ENCODE results near the gene SNX4.
A peak's percentile ranks its signal among the peaks of the same experiment; 100 is the strongest.

The SNX4 gene

DNA sequence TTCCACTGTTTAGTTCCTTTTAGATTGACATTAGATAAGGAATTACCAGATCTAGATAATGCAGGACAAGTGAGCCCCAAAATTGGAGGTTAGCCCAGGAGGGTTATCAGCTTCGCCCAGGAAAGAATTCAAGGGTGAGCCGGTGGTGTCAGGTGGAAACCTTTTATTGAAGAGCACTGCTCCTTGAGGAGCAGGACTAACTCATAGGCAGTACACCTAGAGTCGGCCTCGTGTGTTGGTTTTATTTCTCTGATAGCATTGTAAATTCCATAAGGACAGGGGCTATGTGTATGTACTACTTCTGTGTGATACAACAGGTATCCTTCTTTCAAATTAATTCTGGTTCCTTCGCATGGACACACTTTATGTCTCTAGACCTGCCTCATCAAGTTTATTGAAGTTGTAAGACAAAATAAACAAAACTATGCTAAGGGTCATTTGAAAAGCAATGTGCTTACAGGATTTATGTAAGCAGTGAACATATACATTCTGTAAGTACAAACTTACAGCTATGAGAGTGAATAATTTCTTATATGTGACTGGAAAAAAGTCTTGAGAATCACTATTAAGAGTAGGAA, 57.2 kb downstream of the SNX4 start:
- DNase-seq (ENCODE audit: extremely low read depth in 1 of 2, low read depth in 1 of 2): no peak

- DNase-seq (ENCODE audit: extremely low read depth in 1 of 2, low read depth in 1 of 2): no peak
These were observed 58.1 kb downstream of the SNX4 start for GRCh38 chr3:125461896-125462295.

- no peak for DNase-seq (ENCODE audit: extremely low read depth in 1 of 2, low read depth in 1 of 2)
These were observed 59.8 kb downstream of the SNX4 start for GRCh38 chr3:125460233-125460632.

DNA sequence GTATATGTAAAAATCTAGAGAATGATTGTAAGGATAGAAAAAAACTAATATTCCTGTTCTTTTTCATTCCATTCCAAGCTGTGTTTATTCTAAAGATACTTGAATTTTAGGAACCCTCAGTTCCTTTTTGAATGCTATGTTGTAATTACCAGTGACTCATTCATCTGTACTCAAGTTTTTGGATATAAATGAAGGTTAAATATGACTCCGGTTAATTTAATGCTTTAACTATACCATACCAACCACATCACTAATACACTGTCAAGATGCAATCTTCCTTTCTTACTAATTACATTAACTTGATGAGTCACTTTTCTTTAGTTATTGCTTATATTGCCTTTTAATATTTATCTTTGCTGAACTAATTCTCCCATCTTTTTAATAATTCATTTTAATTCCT, 76.1 kb downstream of the SNX4 start:
- DNase-seq (ENCODE audit: extremely low read depth in 1 of 2, low read depth in 1 of 2): no peak

DNA sequence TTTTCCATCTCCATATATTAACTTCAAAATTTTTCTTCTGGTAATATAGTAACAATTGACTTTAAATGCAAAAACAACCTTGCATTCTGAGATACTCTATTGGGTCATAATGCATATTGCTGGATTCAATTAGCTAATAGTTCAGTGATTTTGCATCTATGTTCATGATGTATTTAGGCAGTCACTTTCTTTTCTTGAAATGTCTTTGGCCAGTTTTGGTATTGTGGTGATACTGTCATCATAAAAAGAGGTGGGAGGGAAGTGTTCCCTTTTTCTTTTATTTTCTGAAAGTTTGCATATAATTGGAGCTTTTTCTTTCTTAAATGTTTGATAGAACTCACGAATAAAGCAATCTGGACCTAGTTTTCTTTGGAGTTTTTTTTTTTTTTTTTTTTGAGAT, 77.5 kb downstream of the SNX4 start:
- DNase-seq (ENCODE audit: extremely low read depth in 1 of 2, low read depth in 1 of 2): no peak

DNA sequence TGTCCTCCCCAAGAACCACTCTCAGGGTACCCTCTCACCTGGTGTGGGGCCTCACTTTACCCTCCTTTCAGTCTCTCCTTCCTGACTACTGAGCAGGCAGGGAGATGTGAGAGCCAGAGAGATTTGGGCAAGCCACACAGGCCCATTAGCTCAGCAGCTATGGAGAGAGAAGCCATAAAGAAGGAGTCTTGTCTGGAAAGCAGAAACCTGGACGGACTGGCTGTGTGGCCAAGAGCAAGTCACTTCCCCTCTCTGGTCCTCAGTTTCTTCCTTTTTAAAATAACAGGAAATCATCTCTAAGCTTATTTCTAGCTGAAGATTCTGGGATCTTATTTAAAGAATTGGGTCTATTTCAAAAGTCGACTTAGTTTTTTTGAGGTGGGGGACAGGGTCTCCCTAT, 79.0 kb downstream of the SNX4 start:
- no peak for DNase-seq (ENCODE audit: extremely low read depth in 1 of 2, low read depth in 1 of 2)

DNA sequence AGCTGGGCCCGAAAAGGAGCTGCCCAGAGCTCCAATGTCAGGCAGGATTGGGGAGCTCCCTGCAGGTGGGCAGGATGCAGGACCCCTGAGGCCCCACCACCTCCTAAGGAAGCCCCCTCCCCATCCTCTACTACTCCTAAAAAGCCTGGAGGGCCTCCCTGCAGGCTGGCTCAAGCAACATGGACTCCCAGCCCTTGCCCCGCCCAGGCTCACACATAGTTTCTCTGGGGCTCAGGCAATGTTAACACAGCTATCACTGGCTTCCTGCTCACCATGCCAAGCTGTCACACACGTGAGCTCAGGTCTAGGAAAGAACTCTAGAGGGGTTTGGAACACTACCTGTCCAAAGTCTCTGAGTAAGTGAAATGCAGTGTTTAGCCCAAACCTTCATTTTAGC, 79.4 kb downstream of the SNX4 start:
- DNase-seq (ENCODE audit: extremely low read depth in 1 of 2, low read depth in 1 of 2): no peak

- DNase-seq (ENCODE audit: extremely low read depth in 1 of 2, low read depth in 1 of 2): peak; percentile 24 to 37
These were observed 82.2 kb downstream of the SNX4 start for GRCh38 chr3:125437631-125438435.

DNA sequence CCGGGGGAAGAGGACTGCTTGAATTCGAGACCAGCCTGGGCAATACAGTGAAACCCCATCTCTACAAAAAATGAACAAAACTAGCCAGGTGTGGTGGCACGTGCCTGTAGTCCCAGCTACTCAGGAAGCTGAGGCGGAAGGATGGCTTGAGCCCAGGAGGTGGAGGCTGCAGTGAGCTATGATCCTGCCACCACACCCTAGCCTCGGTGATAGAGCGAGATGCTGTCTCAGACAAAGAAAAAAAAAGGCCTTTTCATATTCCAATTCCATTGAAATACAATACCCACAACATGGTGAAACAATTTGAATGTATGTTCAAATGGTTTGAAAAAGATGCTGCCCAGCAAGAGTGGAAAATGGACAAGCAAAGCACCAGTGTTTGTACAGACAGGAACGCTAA, 83.1 kb downstream of the SNX4 start:
- DNase-seq (ENCODE audit: extremely low read depth in 1 of 2, low read depth in 1 of 2): no peak

GRCh38 chr3:125435231-125435630, 84.8 kb downstream of the SNX4 start:
- no peak for DNase-seq (ENCODE audit: extremely low read depth in 1 of 2, low read depth in 1 of 2)

- no peak for DNase-seq (ENCODE audit: extremely low read depth in 1 of 2, low read depth in 1 of 2)
These were observed 85.4 kb downstream of the SNX4 start for GRCh38 chr3:125434582-125435011.

DNA sequence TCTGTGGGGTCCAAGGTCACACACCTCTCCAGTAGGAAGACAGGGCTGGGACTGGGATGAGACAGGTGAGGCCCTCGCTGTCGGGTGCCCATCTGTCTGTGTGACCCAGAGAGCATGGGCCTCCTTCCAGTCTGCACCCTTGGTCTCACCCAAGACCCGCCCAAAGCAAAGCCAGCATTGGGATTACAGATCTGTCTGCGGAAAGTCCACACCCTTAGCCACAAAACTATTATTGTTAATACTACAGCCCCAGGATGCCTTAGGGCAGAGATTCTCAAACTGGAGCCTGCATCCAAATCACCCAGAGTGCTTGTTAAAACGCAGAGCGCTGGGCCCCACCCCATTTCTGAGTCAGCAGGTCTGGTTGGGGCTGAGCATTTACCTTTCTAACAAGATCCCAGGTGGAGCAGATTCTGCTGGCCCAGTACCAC, 86.4 kb downstream of the SNX4 start:
- no peak for DNase-seq (ENCODE audit: extremely low read depth in 1 of 2, low read depth in 1 of 2)

DNA sequence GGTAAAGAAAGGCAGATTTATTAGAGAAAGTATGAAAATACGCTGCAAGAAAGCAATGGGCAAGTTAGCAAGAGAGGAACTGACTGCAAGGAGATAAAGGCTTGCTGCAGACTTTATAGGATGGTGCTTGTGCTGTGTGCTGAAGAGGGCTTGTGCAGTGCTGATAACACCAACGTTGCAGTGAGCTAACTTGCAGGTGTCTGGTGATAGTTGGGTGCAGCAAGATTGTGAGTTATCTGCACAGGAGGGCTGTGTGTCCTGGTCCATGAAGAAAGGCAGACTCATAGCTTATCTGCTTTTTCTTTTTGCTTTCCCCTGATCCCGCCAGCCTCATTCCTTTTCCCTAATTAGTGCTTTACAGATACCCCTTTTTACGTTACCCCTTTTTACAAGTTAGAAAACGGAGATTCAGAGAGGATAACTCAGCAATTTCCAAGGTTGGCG, 86.9 kb downstream of the SNX4 start:
- DNase-seq (ENCODE audit: extremely low read depth in 1 of 2, low read depth in 1 of 2): no peak

GRCh38 chr3:125431912-125432790, 87.9 kb downstream of the SNX4 start:
- no peak for DNase-seq (ENCODE audit: extremely low read depth in 1 of 2, low read depth in 1 of 2)

DNA sequence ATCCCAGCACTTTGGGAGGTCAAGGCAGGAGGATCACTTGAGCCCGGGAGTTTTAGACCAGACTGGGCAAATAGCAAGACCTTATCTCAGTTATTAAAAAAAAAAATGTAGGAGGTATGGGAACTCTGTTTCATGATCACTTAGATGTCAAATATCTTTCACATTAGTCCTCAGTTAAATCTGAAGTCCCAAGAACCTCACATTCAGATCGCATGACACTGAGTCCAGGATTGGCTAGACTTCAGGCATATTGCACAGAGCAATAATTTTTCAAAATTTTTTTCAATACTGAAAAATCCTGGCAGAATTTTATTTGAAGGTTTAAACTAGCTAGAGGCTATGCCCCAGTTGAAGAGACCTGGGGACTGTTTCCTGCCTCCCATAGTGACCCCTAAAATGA, 88.6 kb downstream of the SNX4 start:
- DNase-seq (ENCODE audit: extremely low read depth in 1 of 2, low read depth in 1 of 2): no peak

- DNase-seq (ENCODE audit: extremely low read depth in 1 of 2, low read depth in 1 of 2): no peak
These were observed 91.7 kb downstream of the SNX4 start for GRCh38 chr3:125428216-125428830.

- DNase-seq (ENCODE audit: extremely low read depth in 1 of 2, low read depth in 1 of 2): no peak
These were observed 101.7 kb downstream of the SNX4 start for GRCh38 chr3:125418306-125418705.

GRCh38 chr3:125416235-125416634, 103.8 kb downstream of the SNX4 start:
- no peak for DNase-seq (ENCODE audit: extremely low read depth in 1 of 2, low read depth in 1 of 2)

- no peak for DNase-seq (ENCODE audit: extremely low read depth in 1 of 2, low read depth in 1 of 2)
These were observed 105.3 kb downstream of the SNX4 start for GRCh38 chr3:125414669-125415068.

DNA sequence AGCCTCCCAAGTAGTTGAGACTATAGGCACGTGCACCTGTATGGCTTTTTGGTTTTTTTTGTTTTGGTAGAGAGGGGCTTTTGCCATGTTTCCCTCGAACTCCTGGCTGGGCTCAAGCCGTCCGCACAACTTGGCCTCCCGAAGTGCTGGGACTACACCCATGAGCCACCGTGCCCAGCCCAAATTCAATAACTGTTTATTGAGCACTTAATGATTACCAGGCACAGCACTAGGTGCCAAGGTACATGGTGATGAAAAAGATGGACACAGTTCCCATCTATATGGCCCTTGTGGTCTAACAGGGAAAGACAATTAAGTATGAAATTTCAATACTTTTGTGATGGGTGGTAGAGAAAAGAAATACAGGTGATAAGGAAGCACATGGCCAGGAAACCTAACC, 109.1 kb downstream of the SNX4 start:
- no peak for DNase-seq (ENCODE audit: extremely low read depth in 1 of 2, low read depth in 1 of 2)

- no peak for DNase-seq (ENCODE audit: extremely low read depth in 1 of 2, low read depth in 1 of 2)
These were observed 113.9 kb downstream of the SNX4 start for GRCh38 chr3:125406070-125406469.
